MV-4-11 (cell line): Measurements from ENCODE around the gene LRRC36.
A peak's percentile ranks its signal among the peaks of the same experiment; 100 is the strongest.

Experiments used
- DNase-seq: peaks from one replicate; lab custom pipeline; 2025; lab: John Stamatoyannopoulos, UW

Gene LRRC36

DNA sequence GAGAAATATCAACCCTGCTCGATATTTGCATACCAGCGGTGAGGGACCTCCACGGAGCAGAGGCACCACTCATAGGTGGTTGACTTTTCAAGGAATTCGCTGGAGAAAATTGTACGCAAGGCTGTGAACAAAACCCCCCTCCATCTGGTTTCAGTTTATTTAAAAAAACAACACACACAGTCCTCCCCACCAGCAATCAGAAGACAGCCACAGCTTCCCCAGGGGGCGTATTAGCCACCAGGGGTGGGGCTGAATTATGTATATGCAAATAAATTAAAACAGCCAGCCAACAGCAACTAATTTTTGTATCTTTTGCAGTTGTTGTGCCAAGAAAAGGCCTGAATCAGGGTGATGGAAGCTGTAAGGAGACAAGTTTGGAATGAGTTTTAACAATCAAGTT, 98.4 kb downstream of the LRRC36 start:
- no peak for DNase-seq

DNA sequence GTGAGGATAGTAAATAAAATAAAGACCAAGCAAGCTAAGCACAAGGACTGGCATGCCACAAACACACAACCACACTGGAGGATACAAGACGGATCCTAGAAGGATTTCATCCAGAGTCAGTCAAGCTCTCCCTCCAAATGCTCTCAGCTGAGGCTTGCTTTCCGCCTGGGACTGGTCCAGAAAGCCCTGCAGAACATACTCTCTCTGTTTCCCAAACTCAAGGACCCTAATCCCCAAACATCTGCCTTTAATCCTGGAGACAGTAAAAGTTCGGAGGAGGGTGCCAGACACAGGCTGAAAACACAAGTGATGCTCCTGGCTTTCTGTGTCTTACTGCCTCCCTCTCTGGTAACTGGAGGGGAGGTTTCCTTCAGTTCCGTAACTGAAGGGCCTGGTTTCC, 99.0 kb downstream of the LRRC36 start:
- no peak for DNase-seq

GRCh38 chr16:67426022-67426421, 99.4 kb downstream of the LRRC36 start:
- no peak for DNase-seq

DNA sequence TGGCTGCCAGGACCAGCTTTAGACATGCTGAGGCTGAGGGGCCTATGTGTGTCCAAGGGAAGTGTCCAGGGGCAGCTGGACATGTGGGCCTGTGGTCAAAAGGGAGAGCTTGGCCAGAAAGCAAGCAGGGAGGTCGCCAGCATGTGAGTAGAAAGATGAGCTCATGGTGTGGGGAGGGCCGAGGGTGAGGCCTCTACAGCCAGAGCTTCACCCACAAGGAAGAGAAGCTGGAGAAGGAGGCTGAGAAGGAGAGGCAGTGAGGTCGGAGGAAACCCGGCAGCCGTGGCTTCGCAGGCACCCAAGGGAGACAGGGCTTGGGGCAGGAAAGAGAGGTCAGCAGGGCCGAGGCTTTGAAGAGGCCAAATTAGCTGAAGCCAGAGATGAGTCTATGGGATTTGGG, 100.3 kb downstream of the LRRC36 start:
- no peak for DNase-seq

DNA sequence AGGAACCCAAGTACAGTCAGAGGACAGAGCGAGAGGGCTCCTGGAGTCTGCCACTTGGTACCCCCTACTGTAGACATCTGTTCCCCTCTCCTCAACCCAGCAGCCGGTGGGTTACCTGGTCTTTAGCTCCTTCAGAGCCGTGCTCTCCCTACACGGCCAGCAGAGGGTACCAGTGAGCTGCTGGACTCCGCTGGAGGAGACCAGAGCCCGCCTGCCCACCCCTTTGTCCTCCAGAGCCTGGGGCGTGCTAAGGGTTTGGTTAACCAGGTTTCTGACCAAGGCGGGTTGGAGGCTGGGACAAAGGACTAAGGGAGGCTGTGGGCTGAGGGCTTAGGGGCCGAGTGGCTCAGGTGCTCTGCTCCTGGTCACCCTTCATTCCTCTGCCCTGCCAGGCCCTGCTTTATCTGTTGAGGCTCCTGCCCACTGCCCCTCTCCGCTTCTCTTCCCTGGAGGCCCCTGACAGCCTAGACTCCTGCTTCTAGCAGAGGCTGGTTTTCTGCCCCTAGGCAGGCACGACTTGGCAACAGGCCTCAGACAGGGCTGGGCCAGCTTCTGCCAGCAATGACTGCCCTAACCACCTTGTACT, 101.6 kb downstream of the LRRC36 start:
- DNase-seq, result peak; percentile 31

DNA sequence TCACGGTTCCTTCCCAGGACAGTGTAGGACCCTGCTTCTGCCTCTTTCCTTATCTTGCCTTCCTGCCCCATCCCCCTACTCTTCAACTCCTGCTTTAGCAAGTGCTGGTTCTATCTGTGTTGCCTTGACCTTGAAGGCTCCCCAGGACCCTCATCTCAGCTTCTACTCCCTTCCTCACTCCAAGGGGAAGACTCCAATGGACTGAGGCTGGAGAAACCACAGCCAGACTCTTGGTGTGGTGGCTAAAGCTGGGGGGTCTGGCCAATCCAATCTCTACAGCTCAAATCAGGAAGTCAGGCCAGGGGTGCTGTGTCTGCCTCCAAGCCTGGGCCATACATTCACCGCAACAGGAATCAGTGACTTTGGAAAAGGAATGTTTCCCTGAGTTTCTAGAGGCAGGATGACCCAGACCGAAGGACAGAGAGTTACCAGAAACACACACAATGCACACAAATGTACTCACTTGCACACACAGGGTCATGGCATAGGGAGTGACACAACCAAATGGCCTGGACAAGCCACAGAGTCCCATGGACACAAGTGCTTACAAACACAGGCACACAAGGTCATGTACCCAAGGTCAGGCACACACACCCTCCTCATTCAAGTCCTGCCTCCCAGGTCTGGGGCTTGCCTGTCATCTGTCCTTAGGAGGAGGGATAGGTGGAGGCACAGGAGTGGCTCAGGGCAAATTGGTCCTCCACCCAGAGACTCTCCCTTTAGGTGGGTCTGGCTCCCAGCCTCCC, 102.6 kb downstream of the LRRC36 start:
- DNase-seq, result no peak

DNA sequence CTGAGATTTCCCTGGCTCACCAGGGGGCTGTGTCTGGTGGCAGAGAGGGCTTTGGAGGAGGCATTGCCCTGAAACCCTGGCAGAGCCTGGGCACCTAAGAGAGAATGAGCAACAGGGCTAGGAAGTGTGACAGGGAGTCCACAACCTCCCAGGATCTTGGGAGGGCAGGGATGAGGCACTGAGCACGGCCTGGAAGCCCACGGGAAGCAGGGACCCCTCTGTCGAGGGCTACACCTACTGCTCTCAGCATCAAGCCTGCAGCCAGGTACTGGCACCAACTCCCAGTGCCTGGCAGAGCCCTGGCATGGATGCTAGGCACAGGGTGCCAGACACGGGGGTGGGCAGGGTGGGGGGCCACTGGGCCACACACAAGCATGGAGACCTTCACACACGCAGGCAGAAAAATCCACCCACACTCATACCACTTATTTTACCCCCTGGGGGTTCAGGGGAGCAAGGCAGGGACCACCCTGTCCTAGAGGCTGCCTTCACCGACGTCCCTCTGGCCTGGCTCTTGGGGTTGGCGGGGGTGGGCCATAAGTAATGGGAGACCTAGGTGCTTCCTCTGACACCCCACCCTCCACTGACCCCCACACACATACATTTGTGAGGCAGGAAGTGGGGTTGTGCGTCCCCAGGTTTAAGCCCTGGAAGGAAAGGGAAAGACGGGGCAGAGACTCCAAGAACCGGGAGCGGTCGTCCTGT, 103.3 kb downstream of the LRRC36 start:
- DNase-seq, result no peak

- no peak for DNase-seq
Observed at GRCh38 chr16:67430504-67430976, 103.9 kb downstream of the LRRC36 start.

GRCh38 chr16:67430977-67431774, 104.6 kb downstream of the LRRC36 start, which contains the start of gene HSD11B2:
Gene HSD11B2 (plus strand): TSS chr16:67431121. CDS start chr16:67431249, 128 bp downstream.
- DNase-seq, result peak; percentile 19

DNA sequence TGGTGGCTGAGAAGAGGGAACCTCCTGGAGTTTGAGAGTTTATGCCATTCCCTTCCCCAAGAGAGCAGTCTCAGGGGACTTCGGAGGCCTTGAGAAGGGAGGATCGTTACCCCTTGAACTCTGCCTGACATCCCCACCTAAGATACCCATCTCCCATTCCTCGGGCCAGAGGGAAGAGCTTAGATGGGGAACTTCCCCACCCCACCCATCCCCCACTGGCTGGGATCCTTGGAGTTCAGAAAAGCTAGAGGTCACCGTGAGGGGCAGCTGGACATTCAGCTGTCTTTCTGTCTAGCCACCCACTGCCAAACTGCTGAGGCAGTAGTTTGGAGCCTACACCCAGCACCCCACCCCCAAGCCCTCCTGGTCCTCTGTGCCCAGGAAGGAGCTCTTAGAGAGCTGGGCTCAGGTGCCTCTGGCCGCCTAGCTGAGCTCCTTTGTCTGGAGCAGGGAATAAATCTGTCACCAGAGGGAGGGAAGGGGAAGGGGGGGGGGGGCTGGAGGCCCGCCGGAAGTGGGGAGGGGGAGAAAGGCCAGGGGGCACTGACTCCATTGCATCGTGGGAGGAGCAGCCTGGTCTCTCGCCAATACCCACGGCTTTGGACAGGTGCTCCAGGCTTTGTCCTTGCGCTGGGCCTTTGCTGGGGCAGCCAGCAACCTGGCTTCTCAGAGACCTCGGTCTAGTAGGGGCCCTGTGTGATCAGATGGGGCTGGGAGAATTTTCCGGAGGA, 105.3 kb downstream of the LRRC36 start:
- DNase-seq, result no peak

DNA sequence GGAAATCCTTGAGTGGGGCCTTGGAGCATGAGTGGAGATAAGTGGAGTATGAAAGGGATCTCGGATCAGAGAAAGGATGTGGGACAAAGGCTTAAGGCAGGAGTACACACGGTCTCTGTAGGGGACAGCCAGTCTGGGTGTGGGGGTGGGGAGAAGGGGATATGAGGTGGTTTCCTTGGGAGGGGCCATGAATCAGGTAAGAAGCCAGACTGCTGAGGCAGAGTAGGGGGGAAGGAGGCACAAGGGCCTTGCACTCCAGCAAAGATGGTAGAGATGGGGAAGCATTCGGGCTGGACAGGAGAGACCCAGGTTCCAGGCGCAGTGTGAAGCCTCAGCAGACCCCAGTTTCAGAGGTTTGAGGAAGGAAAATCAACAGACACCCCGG, 105.9 kb downstream of the LRRC36 start:
- DNase-seq, result no peak

GRCh38 chr16:67433131-67433719, 106.6 kb downstream of the LRRC36 start:
- DNase-seq, result no peak
